Mucosa of descending colon (tissue), 3 donors: ENCODE measurements around the gene SDK1. TPM values are rescaled to one million over a fixed set of nuclear protein-coding genes. Genes with fewer than 3 reads are reported as not detected.

ENCODE experiments used
- ATAC-seq: fragments of 200-7000 bp; cut with Tn5 transposase; one replicate; pipeline ENCODE4 v1.9.1; 2020; ENCODE audit warnings: mild to moderate bottlenecking, moderate library complexity
- DNase-seq, 3 donors: peaks; one replicate each; pipeline ENCODE4 v3.0.0-alpha.2; 2020
- H3K36me3 ChIP-seq: fragments of 200-600 bp; one replicate; pipeline ENCODE4 v1.8.0; 2021; ENCODE audit warnings: low read depth, mild to moderate bottlenecking
- H3K4me1 ChIP-seq: fragments of 200-600 bp; one replicate; pipeline ENCODE4 v1.8.0; 2021; ENCODE audit warnings: low read depth, mild to moderate bottlenecking
- H3K4me3 ChIP-seq: fragments of 200-600 bp; one replicate; pipeline ENCODE4 v1.8.0; 2021; ENCODE audit warnings: mild to moderate bottlenecking
- H3K9me3 ChIP-seq: fragments of 200-600 bp; one replicate; pipeline ENCODE4 v1.8.0; 2021; ENCODE audit warnings: mild to moderate bottlenecking
- intact Hi-C, 2 donors: fragments of 100-400 bp; cut with DNase I in 1 of 2; cut with micrococcal nuclease in 1 of 2; formaldehyde crosslinking; loops; one replicate each; pipeline versions ENCODE4 v1.11.0 to v1.11.1; 2022; cut with DNase I, micrococcal nuclease
- total RNA-seq, 3 donors: library from RNA; stranded (reverse); fragmentation: NEBNext Ultra II Directional in 2 of 3; extraction: Animal tissue kit (Norgen Biotek cat#: 25700) in 2 of 3; gene quantifications; one replicate each; pipeline versions ENCODE4 v1.2.1 to v1.2.4, GENCODE V29; 2021 to 2023
- TF ChIP-seq, protein P1 (sequence below): fragments of 200-600 bp; IDR thresholded peaks from one replicate; pipeline ENCODE4 v1.8.0; 2022; ENCODE audit warnings: antibody characterized with exemption, mild to moderate bottlenecking
- donor health status: DM: no; HTN: no; CAD: no; lungs with moderate emphysema.
- donor health status: DM: no; HTN: no; CAD: no.
- donor health status: DM: no; HTN: yes; CAD: no.

SDK1 gene
- total RNA-seq, 3 donors from 2014 or later = 2.7 to 20.2 (median 4.2) TPM

DNA sequence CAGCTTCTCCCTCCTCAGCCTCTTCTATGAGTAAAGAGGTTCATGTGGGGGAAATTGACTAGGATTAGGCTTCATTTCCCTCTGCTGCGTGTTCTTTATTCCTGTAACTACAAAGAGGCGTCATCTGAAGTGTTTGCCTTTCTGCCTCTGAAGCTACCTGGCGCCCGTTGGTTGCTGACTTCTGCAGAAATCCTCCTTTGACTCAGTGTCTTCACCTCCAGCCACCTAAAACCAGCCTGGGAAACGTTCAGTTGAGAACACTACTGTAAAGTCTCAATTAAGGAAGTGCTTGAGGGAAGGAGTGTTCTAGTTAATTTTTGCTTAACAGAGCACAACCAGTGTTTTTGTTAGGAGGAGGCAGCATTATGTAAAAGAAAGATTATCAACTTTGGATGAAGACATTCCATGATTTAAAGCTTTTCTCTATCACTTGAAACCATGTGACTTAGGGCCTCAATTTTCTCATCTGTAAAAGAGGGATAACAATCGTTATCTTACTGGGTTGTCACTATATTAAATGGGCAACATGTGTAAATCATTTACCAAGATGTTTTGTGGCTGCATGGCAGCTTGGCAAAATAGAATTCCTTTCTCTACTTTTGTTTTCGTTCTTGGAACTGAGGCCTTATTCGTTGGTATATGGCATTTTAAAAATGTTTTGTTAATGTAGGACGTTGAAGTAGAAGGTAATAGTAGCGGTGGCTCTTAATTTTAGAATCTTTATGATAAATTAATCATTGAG, 642.9 kb downstream of the SDK1 start:
- intact Hi-C loops = no loop called here
- Histone ChIP-seq H3K4me1 (no peaks in the 10 kb centered on the region), H3K36me3 (no peaks in the 10 kb centered on the region), H3K9me3 (peaks cover 2% of the 10 kb centered on the region), H3K4me3 (no peak overlapping the region)
- TF ChIP-seq, protein P1, sequence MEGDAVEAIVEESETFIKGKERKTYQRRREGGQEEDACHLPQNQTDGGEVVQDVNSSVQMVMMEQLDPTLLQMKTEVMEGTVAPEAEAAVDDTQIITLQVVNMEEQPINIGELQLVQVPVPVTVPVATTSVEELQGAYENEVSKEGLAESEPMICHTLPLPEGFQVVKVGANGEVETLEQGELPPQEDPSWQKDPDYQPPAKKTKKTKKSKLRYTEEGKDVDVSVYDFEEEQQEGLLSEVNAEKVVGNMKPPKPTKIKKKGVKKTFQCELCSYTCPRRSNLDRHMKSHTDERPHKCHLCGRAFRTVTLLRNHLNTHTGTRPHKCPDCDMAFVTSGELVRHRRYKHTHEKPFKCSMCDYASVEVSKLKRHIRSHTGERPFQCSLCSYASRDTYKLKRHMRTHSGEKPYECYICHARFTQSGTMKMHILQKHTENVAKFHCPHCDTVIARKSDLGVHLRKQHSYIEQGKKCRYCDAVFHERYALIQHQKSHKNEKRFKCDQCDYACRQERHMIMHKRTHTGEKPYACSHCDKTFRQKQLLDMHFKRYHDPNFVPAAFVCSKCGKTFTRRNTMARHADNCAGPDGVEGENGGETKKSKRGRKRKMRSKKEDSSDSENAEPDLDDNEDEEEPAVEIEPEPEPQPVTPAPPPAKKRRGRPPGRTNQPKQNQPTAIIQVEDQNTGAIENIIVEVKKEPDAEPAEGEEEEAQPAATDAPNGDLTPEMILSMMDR = no peak
- ATAC-seq (no peak), DNase-seq (no peak)

DNA sequence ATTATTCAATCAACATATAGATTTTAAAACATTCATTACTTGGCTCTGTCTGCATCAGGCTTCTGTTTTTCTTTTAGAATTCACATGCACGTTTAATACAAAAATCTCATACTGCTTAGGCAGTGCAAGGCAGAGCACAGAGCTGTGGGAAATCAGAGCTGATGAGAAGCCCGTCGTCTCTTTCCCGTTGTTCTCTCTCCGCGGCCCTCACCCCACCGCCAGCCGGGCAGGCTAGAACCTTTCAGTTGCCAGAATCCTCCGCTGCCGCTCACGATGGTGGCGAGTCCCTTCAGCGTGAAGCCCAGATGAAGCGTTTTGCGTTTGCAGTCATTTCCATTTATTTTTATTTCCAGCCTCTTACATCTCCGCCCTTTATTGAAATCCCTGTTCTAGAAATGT, 648.2 kb downstream of the SDK1 start:
- Histone ChIP-seq H3K9me3 (peaks cover 2% of the 10 kb centered on the region), H3K36me3 (no peaks in the 10 kb centered on the region), H3K4me3 (no peak overlapping the region), H3K4me1 (no peaks in the 10 kb centered on the region)
- ATAC-seq (no peak), DNase-seq (no peak)
- TF ChIP-seq, protein P1 = no peak
- intact Hi-C loops = no loop called here

DNA sequence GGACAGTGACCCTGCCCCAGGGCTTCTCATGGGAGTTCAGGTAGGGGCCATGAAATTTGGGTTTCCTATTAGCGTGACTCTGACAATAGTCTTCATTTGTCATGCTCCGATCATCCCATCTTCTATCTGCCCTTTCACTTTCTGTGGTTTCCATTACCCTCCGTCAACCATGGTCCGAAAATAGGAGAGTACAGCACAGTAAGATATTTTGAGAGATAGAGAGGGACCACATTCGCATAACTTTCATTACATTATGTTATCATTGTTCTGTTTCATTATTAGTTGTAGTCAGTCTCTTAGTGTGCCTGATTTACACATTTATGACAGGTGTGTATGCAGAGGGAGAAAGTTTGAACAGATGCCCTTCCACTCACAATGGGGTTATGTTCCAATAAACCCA, 649.2 kb downstream of the SDK1 start:
- TF ChIP-seq, protein P1 = no peak
- H3K4me1 ChIP-seq = no peaks in the 10 kb centered on the region
- intact Hi-C loops = no loop called here
- ATAC-seq (no peak), DNase-seq (no peak)
- H3K36me3 ChIP-seq = no peaks in the 10 kb centered on the region
- H3K4me3 ChIP-seq = no peak overlapping the region
- peaks cover under 1% of the 10 kb centered on the region for H3K9me3 ChIP-seq

DNA sequence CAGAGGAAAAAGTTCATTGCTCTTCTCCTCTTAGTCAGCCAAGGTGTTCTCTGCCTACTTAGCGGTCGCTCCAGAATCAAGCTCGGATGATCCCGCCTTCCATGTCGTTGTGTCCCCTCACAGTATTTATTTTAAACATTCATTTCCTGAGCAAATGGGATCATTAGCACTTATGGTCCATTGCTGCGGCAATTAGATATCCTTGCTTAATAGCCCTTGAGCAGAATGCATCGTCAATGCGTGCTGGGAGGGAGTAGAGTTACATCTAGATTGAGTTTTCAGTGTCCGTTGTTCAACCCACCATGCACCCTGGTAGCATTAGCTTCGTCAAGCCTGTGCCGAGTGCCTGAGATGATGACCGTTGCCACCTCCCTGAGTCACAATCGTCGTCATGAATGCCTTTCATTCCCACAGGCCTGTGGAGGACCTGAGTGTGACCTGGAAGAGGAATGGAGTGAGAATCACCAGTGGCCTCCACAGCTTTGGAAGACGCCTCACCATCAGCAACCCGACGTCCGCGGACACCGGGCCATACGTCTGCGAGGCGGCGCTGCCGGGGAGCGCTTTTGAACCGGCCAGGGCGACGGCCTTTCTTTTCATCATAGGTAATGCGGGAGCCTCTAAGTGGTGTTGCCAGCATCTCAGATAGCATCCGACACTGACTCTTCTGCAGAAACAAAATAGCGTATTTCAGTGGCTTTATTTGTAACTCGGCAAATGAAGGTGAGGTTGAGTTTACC, 650.4 kb downstream of the SDK1 start:
- ATAC-seq = no peak
- H3K4me3 ChIP-seq = no peak overlapping the region
- no peaks in the 10 kb centered on the region for H3K36me3 ChIP-seq
- intact Hi-C loops = no loop called here
- TF ChIP-seq, protein P1 = no peak
- DNase-seq = no peak
- no peaks in the 10 kb centered on the region for H3K4me1 ChIP-seq
- no peaks in the 10 kb centered on the region for H3K9me3 ChIP-seq

DNA sequence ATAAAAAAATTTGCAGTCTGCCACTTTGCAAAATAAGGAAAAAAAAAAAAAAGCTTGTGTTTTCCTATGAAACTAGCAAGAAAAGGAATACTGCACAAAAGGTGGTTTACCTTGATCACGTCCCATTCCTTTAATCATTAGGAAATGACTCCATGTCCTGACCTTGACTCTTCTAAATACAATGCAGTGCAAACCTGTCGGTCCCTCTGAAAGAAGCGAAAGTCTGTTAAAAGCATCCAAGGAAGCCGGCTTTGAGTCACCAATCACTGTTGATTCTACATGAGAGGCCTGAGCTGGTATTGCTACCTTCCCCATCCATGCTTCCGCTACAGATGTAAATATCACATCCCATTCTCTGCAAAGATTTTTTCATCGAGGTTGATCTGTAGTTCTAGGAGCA, 652.1 kb downstream of the SDK1 start:
- DNase-seq (no peak), ATAC-seq (no peak)
- H3K4me3 ChIP-seq = no peak overlapping the region
- H3K9me3 ChIP-seq = no peaks in the 10 kb centered on the region
- intact Hi-C loops = no loop called here
- TF ChIP-seq, protein P1 = no peak
- H3K4me1 ChIP-seq = no peaks in the 10 kb centered on the region
- H3K36me3 ChIP-seq = no peaks in the 10 kb centered on the region
